ENCODE results near the gene SUGCT. TPM values are rescaled to one million over a fixed set of nuclear protein-coding genes. Genes with fewer than 3 reads are reported as not detected.
A peak's percentile ranks its signal among the peaks of the same experiment; 100 is the strongest.
"Not testable (repeated sequence)": the region's sequence is repeated elsewhere in the genome, so short reads cannot be mapped to it uniquely, and the experiment has no call there.

Gene SUGCT
- polyA plus RNA-seq, 1 donor, result 1.3 TPM

DNA sequence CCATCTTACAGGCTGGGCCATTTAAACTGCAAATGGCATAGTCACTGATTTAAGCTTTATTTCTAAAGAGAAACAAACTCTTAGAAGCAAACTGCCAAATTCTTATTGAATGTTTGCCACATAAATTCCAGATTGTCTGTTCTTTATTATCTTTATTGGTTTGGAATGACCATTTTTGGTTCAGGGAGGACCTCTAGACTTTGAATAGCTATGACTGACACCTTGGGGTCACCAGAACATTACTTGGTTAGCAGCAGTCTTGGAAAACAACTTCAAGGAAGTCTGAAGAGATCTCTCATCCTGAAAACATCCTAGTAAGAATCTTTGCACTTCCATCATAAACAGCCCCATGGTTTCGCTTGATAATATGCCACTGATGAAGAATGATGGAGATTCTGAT lies 197.1 kb downstream of the SUGCT start:
- DNase-seq, result no peak

DNA sequence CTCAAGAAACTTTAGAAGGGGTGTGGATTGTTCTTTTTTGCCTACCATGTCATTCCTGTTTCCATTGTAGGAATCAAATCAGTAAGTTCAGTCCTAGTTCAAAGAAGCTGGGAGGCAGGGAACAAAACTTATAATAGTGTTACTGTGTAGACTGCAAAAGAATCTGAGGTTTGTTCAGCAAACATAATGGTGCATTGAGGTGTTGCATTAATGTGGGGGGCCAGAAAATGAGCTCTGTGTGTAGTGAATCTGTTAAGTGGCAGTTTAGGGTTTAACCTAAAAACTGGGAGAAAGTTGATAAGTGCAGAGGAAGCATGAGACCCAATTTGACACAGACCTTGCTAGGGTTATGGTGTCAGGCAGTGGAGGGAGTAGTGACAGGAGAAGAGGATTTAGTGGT lies 197.7 kb downstream of the SUGCT start:
- DNase-seq, result no peak

DNA sequence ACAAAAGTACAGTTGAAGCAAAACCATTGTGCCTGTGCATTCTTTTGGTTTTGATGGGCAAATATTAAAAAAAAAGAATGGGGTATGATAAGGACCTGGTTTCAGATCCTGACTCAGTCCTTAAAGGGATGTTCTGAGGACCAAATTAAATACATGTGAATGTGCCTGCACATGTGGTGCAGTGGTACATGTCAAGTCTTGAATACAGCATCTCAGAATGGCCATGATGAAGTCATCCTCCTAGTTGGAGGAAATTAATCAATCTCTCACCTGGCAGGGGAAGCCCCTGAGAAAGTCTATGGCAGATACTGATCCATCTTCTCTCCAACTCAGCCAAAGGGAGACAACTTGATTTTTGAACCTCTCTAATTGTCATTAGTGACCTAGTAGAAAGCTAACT lies 207.0 kb downstream of the SUGCT start:
- DNase-seq, result no peak

DNA sequence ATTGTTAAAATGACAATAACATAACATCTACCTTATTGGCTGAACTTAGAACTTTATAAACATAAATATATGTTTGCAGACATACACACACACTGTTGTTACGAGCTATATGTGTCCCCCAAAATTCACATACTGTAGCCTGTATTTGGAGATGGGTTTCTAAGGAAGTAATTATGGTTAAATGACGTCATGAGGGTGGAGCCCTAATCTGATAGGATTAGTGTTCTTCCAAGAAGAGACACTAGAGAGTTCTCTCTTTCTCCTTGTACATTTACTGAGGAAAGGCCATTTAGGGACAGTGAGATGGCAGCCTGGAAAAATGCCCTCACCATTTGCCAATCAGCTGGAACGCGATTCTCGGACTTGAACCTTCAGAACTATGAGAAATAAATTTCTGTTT lies 211.7 kb downstream of the SUGCT start:
- no peak for DNase-seq

DNA sequence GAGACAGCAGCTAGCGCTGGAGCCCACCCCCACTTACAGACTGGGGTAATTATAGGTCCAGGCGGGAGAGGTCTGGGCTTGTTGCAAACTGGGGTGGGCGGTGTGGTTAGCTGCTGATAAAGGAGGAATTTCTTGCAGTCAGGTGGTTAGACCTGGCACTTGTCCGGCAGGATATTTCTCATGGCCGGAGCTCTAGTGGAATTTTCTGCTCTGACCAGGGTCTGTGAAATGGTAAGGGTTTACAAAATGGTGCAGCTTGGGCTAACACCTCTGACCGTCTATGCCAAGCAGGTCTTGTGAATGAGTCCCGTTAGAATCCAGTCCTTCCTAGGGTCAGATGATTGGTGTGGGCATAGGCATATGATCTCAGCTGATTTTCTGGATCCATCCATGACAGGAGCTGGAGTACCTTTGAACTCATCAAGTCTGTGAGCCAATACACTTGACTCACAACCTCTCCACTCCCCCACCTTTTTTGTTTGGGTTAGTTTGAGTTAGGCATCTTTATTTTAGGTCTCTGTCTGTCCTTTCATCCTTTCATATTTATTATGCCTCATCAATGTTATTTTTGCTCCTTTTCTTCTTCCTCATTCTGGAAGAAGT lies 213.4 kb downstream of the SUGCT start:
- no peak for DNase-seq

DNA sequence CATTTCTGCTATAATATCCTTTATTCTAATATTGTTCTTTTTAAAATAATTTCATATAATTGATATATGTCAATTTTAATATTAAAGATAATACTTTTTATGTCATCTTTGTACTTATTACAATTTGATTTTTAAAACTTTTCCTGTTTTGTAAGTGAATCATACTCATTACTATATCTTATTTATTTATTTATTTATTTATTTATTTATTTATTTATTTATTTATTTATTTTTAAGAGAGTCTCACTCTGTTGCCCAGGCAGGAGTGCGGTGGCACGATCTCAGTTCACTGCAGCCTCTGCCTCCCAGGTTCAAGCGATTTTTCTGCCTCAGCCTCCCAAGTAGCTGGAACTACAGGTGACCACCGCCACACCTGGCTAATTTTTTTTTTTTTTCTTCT lies 215.3 kb downstream of the SUGCT start:
- no peak for DNase-seq

DNA sequence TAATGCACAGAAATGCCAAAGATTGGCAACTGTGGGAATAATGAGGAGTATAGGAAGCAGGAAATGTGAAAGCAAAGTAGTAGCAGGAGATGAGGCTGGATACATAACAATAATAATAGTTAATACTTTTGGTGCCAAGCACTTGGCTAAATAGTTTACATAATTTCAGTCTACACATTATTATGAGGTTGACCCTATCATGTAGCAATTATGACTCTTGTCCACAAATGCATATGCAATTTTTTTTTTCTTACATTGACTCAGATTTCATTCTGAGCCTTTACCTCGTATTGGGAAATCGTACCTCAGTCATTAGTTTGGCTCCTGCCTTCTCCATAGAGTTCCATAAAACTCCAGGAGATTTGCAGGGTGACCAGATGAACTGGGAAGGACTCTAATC lies 219.9 kb downstream of the SUGCT start:
- no peak for DNase-seq

DNA sequence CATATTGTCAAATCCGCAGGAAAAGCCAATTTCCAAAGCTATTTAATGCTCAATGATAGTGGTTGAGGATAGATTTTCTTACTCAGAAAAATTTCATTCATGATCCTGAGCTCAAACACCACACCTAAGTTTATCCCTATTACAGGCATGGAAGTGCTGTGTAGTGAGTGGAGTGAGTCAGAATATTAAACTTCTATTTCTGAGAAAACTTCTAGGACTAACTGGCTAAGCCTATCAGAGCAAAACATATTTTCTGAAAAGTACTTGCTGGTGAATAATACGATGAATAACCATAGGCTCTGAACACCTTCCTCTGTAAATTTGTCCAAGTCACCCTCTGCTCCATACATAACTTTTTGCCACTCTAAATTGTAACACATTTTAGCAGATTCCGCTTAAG lies 221.5 kb downstream of the SUGCT start:
- DNase-seq, result no peak

DNA sequence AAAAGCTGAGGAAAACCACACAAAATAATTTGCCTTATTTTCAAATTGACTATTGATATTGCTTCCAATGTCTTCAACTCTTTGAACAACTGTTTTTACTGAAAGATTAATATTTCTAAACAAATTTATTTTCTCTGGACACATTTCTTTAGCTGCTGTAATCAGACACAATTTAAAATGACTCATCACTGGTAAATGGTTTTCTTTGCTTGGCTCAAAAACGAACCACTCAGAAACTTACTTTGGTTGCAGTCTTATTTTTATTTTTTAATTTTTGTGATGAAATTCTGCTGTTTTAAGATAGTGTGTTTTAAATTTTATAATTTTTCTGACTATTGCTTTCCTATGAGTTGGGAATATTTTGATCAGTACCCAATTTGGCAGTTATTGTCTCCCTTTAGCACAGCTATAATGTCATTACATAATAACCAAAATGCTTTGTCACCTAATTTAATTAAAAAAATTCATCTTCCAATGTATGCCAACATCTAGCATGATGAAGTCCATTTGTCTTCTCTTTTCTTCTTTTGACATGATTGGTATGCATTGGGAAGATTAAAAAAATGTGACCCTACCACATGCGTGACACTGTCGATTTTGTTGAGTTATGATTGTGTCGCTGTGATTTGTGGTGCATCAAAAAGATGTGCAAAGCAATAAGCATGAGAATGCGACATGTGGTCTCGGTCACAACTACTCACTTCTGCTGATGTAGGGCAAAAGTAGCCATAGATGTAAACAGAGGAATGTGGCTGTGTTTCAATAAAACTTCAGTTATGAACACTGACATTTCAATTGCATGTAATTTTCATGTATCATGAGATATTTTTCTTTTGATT lies 222.3 kb downstream of the SUGCT start:
- no peak for DNase-seq

DNA sequence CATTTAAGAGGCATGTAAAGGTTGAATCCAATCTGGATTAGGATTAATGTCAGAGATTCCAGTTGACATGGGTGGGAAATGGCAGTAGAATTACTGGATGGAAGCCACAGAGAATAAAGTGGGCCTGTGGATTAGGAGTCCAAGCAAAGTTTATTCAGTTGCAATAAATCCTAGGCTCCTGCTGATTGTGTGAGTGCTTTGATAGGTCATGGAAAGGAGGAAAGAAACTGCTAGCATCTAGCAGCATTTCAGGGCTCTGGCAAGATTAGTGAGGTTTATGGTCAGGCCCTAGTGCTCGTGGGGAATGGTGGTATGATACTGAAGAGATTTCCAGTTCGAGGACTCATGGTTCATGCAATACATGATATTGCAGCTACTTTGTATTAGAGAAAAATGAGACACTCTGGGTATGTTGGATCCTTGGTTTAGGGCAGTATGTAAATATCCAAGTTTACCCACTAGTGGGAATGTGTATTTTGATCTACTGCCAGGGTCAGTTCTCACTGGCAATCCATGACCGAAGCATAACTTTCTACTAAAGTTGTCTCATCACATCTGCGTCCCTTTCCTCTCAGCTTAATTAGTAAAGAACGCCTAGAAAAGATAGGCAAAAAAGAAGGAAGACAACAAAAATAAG lies 235.0 kb downstream of the SUGCT start:
- DNase-seq, result no peak

DNA sequence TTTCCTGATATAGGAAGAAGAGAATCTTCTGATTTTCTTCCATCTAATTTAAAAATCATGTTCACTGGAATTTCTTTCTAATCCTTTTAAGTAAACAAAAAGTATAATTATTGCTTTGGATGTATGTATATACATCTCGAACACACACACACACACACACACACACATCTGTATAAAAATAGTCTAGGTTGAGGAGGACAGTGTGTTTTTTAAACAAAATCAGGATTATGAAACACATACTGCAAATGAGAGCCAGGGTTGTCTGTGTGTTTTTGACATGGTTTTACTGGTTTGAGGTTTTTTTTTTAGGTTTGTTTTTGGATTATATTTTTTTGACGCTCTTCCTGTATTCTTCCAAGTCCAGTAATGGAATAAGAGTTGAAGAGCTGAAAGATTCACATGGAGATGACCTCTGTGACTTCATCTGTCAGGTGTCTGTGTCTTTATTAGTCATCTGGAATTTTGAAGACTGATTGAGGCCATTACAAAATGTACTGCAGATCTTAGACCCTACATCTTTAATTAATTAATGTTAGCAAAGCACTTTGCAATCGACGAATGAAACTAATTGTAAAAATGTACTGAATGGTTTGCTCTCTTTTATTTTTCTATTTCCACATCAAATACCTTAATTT lies 237.1 kb downstream of the SUGCT start:
- DNase-seq, result no peak

DNA sequence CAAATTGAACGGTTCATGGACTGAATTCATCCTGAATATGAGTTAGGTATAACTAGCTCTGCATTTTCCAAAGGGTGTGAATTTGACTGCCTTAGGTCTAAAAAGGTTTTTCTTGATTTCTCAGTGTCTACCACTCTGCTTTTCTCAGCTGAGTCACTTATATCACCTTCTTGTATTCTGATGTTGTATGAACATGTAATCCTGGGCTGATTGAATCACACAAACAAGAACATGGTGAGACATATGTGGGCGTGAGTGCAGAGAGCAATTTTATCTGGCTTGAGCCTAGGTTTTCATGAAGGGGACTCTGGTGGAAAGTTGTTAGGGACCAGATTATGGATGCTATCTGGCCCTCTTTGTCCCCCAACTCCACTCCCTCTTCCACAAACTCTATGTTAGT lies 239.8 kb downstream of the SUGCT start:
- DNase-seq, result no peak

DNA sequence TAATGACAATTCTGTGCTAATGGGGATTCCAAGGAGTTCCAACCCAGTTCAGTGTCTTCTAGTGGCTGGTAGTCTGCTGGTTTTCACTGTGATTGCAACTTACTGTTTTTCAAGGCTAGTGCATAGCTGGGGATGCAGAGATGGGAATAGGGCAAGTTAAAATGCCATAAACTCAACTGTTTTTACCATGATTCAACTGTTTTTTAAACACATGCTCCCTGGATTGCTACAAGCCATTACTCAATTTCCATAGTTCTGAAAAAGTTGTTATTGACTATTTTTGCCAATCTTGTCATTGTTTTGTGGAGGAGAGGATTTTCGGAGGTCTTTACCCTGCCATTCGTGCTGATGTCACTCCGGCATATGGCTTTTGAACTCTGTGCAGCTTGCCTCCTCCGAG lies 245.3 kb downstream of the SUGCT start:
- DNase-seq, result no peak

DNA sequence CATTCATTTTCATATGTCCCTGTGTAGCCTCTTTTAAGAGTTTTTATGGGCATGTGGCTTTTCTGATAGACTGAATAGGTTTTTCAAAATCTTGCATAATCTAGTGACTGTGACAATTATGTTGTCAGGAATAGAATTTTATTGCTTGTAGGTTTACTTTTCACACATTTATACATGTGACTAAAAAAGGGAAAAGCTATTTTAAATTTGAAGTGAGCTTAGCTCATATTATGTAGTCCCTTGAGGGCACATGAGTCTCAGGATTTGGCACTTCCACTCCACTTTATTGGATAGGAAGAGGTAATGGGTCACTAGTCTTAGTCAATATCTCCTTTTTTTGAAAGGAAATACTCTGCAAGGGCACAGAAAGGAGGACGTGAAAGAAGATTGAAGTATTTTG lies 247.3 kb downstream of the SUGCT start:
- no peak for DNase-seq

DNA sequence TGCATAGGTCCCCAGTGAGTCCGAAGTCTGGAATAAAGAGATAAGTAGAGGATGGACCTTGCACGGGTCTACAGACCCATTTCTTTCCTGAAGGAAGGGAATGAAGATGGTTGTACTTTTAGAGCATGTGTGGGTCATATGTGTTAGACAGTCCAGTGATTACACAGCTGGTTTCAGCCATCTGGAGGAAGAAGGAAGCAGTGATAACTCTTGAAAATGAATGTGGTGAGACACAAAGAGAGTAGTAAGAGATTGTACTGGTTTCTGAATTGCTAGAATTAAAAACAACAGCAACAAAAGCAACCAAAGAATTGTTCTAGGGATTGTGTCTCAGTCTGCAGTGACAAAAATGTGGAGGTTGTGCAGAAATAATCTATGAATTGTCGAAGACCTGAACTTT lies 258.9 kb downstream of the SUGCT start:
- no peak for DNase-seq

DNA sequence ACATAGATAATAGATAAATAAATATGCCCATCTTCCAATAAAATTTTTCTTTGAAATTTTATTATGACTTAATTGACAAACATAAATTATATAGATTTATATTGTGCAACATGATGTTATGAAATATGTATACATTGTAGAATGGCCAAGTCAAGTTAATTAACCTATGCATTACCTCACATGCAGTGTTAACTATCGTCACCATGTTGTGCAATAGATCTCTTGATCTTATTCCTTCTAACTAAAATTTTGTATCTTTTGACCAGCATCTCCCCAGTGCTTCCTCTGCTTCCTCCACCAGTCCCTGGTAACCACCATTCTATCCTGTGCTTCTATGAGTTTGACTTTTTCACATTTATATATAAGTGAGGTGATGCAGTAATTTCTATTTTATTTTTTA lies 259.6 kb downstream of the SUGCT start:
- DNase-seq, result no peak

DNA sequence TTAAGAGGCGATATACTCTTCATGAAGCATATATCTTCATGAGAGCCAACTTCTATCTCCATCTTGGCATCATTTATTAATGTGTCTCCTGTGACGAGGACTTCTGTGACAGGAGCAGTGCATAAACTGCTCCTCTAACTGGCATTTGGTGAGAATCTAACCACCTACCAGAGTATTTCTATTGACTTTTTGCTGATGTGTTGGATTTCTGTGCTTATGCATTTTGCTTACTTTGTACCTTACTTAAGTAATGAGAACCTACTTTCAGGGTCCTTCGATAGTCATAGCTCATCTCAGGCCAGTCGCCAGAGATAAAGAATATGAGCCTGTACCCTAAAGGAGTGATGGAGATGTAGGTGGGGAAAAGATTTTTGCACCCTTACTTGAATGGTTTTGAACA lies 265.7 kb downstream of the SUGCT start:
- DNase-seq, result no peak

DNA sequence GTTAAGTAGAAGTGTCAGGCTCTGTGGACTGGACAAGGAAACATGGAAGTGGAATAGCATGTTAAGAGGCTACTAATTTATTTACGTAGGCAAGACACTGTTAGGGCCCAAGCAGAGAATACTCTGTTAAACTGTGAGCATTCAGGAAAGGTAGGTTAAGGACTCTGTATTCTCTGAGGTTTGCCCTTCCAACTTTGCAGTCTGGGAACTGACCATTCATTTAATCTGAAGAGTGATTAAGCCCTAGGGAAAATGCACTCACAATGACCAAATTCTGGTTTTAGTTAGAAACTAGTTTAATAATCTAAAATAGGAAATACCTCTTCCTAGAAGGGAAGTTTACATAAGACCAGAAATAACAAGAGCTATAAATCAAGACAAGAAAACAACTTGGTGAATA lies 266.6 kb downstream of the SUGCT start:
- DNase-seq, result no peak

DNA sequence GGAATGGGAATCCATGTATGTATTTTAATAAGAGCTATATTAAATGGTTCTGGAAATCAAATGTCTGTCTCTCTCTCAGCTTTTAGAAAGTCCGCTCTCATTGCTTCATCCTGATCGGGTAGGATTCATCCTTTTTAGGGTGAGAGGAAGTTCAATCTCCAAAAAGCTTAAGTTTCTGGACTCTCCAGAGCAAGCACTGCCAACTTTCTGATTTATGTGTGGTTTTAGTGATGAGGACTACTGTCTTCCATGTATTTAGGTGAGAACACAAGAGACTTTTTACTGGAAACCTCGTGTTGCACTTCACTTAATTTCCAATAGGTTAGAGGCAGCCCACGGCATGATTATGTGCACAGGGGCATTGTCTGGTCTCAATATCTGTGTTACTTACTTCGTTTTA lies 267.9 kb downstream of the SUGCT start:
- peak; percentile 48 for DNase-seq

DNA sequence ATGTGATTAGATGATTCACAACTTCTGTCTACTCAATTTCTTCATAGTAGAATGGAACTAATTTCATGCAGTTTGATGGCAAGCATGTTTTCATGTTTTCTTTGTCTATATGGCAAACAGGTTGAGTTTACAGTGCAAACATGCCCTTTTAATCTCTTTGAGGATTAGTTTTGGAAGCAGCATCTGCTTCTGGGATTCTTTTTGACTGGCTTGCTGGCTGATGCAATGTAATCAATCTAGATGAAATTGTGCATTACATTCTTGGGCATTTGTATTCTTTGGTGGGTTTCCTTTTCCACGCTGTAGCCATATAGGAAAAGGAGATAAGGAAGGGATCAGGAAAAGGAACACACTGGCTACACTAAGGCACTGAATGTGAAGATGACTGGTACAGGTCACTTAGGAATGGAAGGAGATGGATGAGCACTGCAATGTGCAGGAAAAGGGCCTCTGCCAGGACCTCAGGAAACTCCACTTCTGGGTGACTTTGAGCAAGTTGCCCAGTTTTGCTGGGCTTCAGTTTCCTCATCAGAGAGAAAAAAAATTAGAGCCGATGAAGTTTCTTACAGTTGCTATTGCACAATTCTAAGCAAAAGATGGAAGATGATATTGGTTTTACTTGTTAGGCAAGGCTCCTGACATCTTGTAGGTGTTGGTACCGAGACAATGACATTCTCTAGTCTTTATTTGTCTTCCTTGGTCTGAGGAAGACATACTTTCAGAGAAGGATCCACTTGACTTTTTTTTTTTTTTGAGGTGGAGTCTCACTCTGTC lies 269.1 kb downstream of the SUGCT start:
- no peak for DNase-seq

DNA sequence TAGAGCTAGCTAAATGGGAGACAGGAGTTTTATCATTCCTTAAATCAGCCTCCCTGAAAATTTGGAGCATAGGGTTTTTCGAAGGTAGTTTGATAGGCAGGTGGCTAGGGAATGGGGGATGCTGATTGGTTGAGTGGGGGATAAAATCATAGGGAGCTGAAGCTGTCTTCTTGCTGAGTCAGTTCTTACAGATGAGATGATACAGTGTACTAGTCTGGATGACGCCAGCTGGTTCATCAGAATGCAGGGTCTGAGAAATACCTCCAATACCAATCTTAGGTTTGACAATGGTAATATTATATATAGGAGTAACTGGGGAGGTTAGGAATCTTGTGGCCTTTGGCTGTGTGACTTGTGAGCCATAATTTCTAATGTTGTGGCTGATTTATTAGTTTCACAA lies 271.2 kb downstream of the SUGCT start:
- no peak for DNase-seq

DNA sequence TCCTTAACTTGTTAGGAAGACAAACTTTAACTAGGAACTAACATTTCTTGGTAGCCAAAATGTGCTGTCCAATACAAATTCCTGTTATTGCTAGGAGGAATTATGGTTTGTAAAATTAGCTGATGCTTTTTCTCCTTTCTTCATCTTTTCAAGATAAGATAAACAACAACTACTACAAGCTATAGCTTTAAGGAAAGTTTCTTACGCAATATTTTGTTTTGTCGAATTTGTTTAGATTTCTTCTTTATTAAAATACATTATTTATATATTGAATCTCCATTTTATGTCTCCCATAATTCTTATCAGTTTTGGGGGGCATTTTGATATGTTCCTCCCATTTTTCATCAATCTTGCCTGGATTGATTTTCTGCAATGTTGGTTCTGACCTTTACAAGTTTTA lies 277.5 kb downstream of the SUGCT start:
- no peak for DNase-seq

DNA sequence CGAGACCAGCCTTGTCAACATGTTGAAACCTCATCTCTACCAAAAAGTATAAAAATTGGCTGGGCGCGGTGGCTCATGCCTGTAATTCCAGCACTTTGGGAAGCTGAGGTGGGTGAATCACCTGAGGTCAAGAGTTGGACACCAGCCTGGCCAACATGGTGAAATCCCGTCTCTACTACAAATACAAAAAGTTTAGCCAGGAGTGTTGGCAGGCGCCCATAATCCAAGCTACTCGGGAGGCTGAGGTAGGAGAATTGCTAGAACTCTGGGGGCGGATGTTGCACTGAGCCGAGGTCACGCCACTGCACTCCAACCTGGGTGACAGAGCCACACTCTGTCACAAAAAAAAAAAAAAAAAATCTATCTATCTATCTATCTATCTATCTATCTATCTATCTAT lies 279.9 kb downstream of the SUGCT start:
- DNase-seq, result not testable (repeated sequence)

Measured in hindlimb muscle (tissue), 1 donor.